ENCODE measurements around the gene GPR87. TPM values are rescaled to one million over a fixed set of nuclear protein-coding genes. Genes with fewer than 3 reads are reported as not detected.

GPR87 gene
- total RNA-seq, 1 experiment from 2014 or later, result 3.8 TPM

DNA sequence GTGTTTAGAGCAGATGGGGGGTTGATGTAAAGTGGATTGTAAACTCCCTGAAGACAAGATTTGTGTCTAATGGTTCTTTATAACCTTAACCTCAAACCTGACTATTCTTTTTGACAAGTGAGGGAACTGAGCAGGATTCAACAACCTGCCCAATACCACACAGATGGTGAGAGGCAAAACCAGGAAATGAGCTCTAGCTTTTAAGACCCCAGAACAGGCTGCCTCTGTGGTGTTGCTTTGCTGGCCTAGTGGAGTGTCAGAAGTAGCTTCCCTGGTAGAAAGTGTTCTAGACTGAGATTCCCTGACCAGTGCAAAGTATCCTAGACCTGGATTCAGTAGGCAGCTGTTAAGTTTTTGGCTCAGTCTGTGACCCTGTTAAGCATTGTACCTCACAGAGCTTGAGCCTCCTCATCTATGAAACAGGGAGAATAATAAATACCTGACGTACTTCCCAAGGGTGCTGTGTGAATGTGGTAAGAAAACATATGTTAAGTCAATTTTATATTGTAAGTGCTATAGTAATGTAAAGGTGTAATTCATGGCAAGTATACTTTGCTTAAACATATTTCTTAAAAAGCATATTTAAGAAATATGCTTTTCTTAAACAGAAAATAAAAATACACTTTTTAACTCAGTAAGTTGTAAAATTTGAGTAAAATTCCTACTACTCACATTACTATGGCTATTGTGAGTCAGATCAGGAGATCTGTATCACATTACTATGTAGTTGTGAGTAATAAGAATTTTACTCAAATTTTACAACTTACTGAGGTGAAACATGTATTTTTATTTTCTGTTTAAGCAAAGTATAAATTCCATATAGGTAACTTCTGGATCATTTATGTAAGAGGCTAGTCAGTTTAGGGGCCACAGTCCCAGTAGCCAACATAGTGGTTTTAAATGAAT is 8.8 kb downstream of the GPR87 start:
- Histone ChIP-seq H3K79me2 (ENCODE audit: insufficient read depth, low read length) (no peaks in the 10 kb centered on the region), H4K20me1 (ENCODE audit: insufficient read depth) (no peaks in the 10 kb centered on the region), H3K4me1 (ENCODE audit: control insufficient read depth in 1 of 2, insufficient read depth in 2 of 2, low read length in 2 of 2) (peaks cover 26 to 57% of the 10 kb centered on the region in 2 experiments), H3K36me3 (ENCODE audit: control insufficient read depth in 1 of 2, insufficient read depth in 2 of 2, low read length in 2 of 2) (no peaks in the 10 kb centered on the region), H3K9me2 (ENCODE audit: insufficient read depth) (no peaks in the 10 kb centered on the region), H3K27ac (ENCODE audit: low read depth, low read length) (no peak overlapping the region), H3K9me3 (ENCODE audit: control insufficient read depth in 1 of 2, insufficient read depth in 1 of 2, low read depth in 1 of 2, low read length in 2 of 2) (no peaks in the 10 kb centered on the region), H2AFZ (ENCODE audit: low read depth, low read length, poor library complexity, severe bottlenecking) (no peak overlapping the region), H3K27me3 (ENCODE audit: insufficient read depth, low read length) (no peaks in the 10 kb centered on the region), H3K4me3 (replicated peaks in 1 of 2; ENCODE audit: low read depth in 1 of 2, low read length in 2 of 2) (no peak overlapping the region), H3K9ac (ENCODE audit: low read length) (no peak overlapping the region), H3K4me2 (ENCODE audit: low read length) (no peak overlapping the region)
- TF ChIP-seq FOSL1 (IDR thresholded peaks at IDR 0.05; ENCODE audit: low read depth) (0 out of 2 replicates have a peak, but pooled peaks have one; percentile 9), EZH2 (IDR thresholded peaks at IDR 0.05) (no peak)
- TF ChIP-seq, protein P1, sequence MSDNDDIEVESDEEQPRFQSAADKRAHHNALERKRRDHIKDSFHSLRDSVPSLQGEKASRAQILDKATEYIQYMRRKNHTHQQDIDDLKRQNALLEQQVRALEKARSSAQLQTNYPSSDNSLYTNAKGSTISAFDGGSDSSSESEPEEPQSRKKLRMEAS (IDR thresholded peaks at IDR 0.05), result no peak
- DNase-seq (ENCODE audit: low read depth, low spot score) (no peak), ATAC-seq (no peak)
- BruUV-seq (replicated peaks), result no TSS peak
- CTCF ChIA-PET, result no interaction called here
- POLR2A ChIA-PET, result interaction anchor here (1.7 kb wide), 1 partner anchor 9 kb away, joined by 4 read pairs; the partner anchor contains the start of gene GPR87
- RAD21 ChIA-PET (ENCODE audit: low non-redundant PET in 1 of 2, low total read pairs in 2 of 2, uncharacterized antibody in 2 of 2, unreplicated experiment in 2 of 2), result no interaction called here
- intact Hi-C loops (cut with micrococcal nuclease), result no loop called here

- no peak for TF ChIP-seq SRF (IDR thresholded peaks at IDR 0.05; ENCODE audit: low read depth)
- RAD21 ChIA-PET (ENCODE audit: low non-redundant PET in 1 of 2, low total read pairs in 2 of 2, uncharacterized antibody in 2 of 2, unreplicated experiment in 2 of 2), result no interaction called here
- Histone ChIP-seq H3K4me2 (ENCODE audit: low read length) (peak overlapping the region; percentile 72), H3K27ac (ENCODE audit: low read depth, low read length) (no peak overlapping the region), H4K20me1 (ENCODE audit: insufficient read depth) (no peaks in the 10 kb centered on the region), H3K4me1 (ENCODE audit: control insufficient read depth in 1 of 2, insufficient read depth in 2 of 2, low read length in 2 of 2) (peaks cover 26 to 57% of the 10 kb centered on the region in 2 experiments), H2AFZ (ENCODE audit: low read depth, low read length, poor library complexity, severe bottlenecking) (no peak overlapping the region), H3K36me3 (ENCODE audit: control insufficient read depth in 1 of 2, insufficient read depth in 2 of 2, low read length in 2 of 2) (no peaks in the 10 kb centered on the region), H3K9ac (ENCODE audit: low read length) (no peak overlapping the region), H3K4me3 (replicated peaks in 1 of 2; ENCODE audit: low read depth in 1 of 2, low read length in 2 of 2) (no peak overlapping the region), H3K9me2 (ENCODE audit: insufficient read depth) (no peaks in the 10 kb centered on the region), H3K27me3 (ENCODE audit: insufficient read depth, low read length) (no peaks in the 10 kb centered on the region), H3K9me3 (ENCODE audit: control insufficient read depth in 1 of 2, insufficient read depth in 1 of 2, low read depth in 1 of 2, low read length in 2 of 2) (no peaks in the 10 kb centered on the region), H3K79me2 (ENCODE audit: insufficient read depth, low read length) (no peaks in the 10 kb centered on the region)
- intact Hi-C loops (cut with micrococcal nuclease), result no loop called here
- ATAC-seq, result no peak
- BruUV-seq (replicated peaks), result no TSS peak
- POLR2A ChIA-PET, result interaction anchor here (1.7 kb wide), 1 partner anchor 10 kb away, joined by 4 read pairs; the partner anchor contains the start of gene GPR87
- DNase-seq (ENCODE audit: low read depth, low spot score), result no peak
- CTCF ChIA-PET, result no interaction called here
Measured at GRCh38 chr3:151307131-151307530, 9.5 kb downstream of the GPR87 start.
